ENCODE results near the gene GAL3ST3. TPM values are rescaled to one million over a fixed set of nuclear protein-coding genes. Genes with fewer than 3 reads are reported as not detected.

Gene GAL3ST3
- total and polyA plus RNA-seq, 10 of the 15 experiments (the other 5 are each of a cell fraction or from before 2014, with no cell fraction given), result 0.06 to 0.12 TPM; not detected in 8

- BruUV-seq (replicated peaks), result no TSS peak
- Histone ChIP-seq H3K9me3 (replicated peaks; ENCODE audit: control insufficient read depth, insufficient read depth, low read length) (no peaks in the 10 kb centered on the region; the same call in 2 of the 3 replicates), H4K20me1 (ENCODE audit: control insufficient read depth, insufficient read depth) (no peaks in the 10 kb centered on the region; the same call in 1 of the 2 replicates), H3K79me2 (ENCODE audit: control insufficient read depth, insufficient read depth, low read length) (peaks cover 64% of the 10 kb centered on the region), H3K27ac (ENCODE audit: control insufficient read depth, insufficient read depth) (no peak overlapping the region), H3K9ac (ENCODE audit: control insufficient read depth, insufficient read depth, low read length) (no peak overlapping the region), H3K27me3 (replicated peaks in 1 of 2; ENCODE audit: control insufficient read depth in 2 of 2, insufficient read depth in 2 of 2, low read length in 1 of 2) (no peaks in the 10 kb centered on the region), H2AFZ (ENCODE audit: control insufficient read depth, low read depth, low read length) (no peak overlapping the region), H3K4me3 (peak overlapping the region; percentile 0; the same call in 1 of the 2 replicates), H3K4me1 (ENCODE audit: control insufficient read depth, insufficient read depth, low read length) (peaks cover 18% of the 10 kb centered on the region), H3K36me3 (ENCODE audit: control insufficient read depth in 2 of 2, insufficient read depth in 2 of 2, low read length in 1 of 2) (peaks cover 0 to 9% of the 10 kb centered on the region in 2 experiments; a peak in 1 of 4 replicates), H3K4me2 (ENCODE audit: control insufficient read depth, insufficient read depth) (peak overlapping the region; percentile 50; the same call in 1 of the 2 replicates)
- WGBS (ENCODE audit: insufficient coverage, insufficient replicate concordance, low lambda C conversion rate, missing lambda C conversion rate), result 89% methylated on average over 9 of the region's 9 CpGs
- ChIA-PET CTCF (interaction anchor here (0.5 kb wide), 1 partner anchor 241 kb away, joined by 3 read pairs; no protein-coding TSS in a partner anchor), RAD21 (ENCODE audit: unreplicated experiment) (interaction anchor here (1.2 kb wide), 1 partner anchor 29 kb away, joined by 4 read pairs; no protein-coding TSS in a partner anchor), POLR2A (interaction anchor here (1.0 kb wide), 1 partner anchor 202 kb away, joined by 3 read pairs; the partner anchor contains the start of gene YIF1A), SMC1A (ENCODE audit: uncharacterized antibody, unreplicated experiment) (interaction anchor here (1.1 to 1.8 kb wide), 2 partner anchors 29 to 49 kb away, joined by 3 to 4 read pairs; no protein-coding TSS in a partner anchor)
- ATAC-seq (peak; percentile 46), DNase-seq (ENCODE audit: low read depth, low spot score) (no peak), FAIRE-seq (no peak)
- TF ChIP-seq EGR1 (IDR thresholded peaks at IDR 0.05; ENCODE audit: borderline replicate concordance in 1 of 2, low read depth in 2 of 2, low read length in 2 of 2) (no peak), ZNF622 (IDR thresholded peaks at IDR 0.05) (no peak), TARDBP (IDR thresholded peaks at IDR 0.05; ENCODE audit: borderline replicate concordance) (no peak), MEF2B (IDR thresholded peaks at IDR 0.05; ENCODE audit: partially characterized antibody, poor library complexity, severe bottlenecking) (no peak), NR2F1 (conservative IDR thresholded peaks at IDR 0.05) (no peak), RAD51 (IDR thresholded peaks at IDR 0.05) (no peak), CHD2 (IDR thresholded peaks at IDR 0.05; ENCODE audit: borderline replicate concordance, low read depth, low read length) (no peak), RB1 (IDR thresholded peaks at IDR 0.05; ENCODE audit: borderline replicate concordance) (no peak), RUNX3 (IDR thresholded peaks at IDR 0.05; ENCODE audit: low read length) (no peak)
- TF ChIP-seq, protein P1, sequence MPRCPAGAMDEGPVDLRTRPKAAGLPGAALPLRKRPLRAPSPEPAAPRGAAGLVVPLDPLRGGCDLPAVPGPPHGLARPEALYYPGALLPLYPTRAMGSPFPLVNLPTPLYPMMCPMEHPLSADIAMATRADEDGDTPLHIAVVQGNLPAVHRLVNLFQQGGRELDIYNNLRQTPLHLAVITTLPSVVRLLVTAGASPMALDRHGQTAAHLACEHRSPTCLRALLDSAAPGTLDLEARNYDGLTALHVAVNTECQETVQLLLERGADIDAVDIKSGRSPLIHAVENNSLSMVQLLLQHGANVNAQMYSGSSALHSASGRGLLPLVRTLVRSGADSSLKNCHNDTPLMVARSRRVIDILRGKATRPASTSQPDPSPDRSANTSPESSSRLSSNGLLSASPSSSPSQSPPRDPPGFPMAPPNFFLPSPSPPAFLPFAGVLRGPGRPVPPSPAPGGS (IDR thresholded peaks at IDR 0.05; ENCODE audit: borderline replicate concordance, insufficient read depth, low read depth, low read length, poor library complexity, severe bottlenecking), result no peak
- TF ChIP-seq, protein P2, sequence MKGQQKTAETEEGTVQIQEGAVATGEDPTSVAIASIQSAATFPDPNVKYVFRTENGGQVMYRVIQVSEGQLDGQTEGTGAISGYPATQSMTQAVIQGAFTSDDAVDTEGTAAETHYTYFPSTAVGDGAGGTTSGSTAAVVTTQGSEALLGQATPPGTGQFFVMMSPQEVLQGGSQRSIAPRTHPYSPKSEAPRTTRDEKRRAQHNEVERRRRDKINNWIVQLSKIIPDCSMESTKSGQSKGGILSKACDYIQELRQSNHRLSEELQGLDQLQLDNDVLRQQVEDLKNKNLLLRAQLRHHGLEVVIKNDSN (IDR thresholded peaks at IDR 0.05; ENCODE audit: borderline replicate concordance, extremely low read length, insufficient read depth, low read depth, low read length), result no peak
- TF ChIP-seq, protein P3, sequence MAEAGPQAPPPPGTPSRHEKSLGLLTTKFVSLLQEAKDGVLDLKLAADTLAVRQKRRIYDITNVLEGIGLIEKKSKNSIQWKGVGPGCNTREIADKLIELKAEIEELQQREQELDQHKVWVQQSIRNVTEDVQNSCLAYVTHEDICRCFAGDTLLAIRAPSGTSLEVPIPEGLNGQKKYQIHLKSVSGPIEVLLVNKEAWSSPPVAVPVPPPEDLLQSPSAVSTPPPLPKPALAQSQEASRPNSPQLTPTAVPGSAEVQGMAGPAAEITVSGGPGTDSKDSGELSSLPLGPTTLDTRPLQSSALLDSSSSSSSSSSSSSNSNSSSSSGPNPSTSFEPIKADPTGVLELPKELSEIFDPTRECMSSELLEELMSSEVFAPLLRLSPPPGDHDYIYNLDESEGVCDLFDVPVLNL (IDR thresholded peaks at IDR 0.05; ENCODE audit: low read depth, low read length), result no peak
- in situ Hi-C loops (cut with MboI) (no loop called here), intact Hi-C loops (cut with micrococcal nuclease; ENCODE audit: unreplicated experiment) (no loop called here)
Measured at GRCh38 chr11:66087148-66087908, 38.4 kb upstream of the GAL3ST3 start.
